Measurements from ENCODE around the gene BRAP. TPM values are rescaled to one million over a fixed set of nuclear protein-coding genes. Genes with fewer than 3 reads are reported as not detected.

The BRAP gene
- total RNA-seq, 1 donor from 2014 or later: 12.0 TPM

- Histone ChIP-seq H3K27me3 (ENCODE audit: control insufficient read depth in 3 of 3, insufficient read depth in 3 of 3, low read length in 3 of 3) (no peaks in the 10 kb centered on the region), H3K9ac (ENCODE audit: low read depth in 1 of 3, low read length in 3 of 3) (no peak overlapping the region), H3K27ac (ENCODE audit: low read depth, low read length) (no peak overlapping the region), H3K4me3 (ENCODE audit: low read length in 3 of 3) (no peak overlapping the region), H3K9me3 (ENCODE audit: control insufficient read depth in 3 of 3, low read length in 3 of 3) (no peaks in the 10 kb centered on the region), H3K36me3 (ENCODE audit: control insufficient read depth in 3 of 3, insufficient read depth in 3 of 3, low read length in 3 of 3) (peaks cover 36 to 55% (median 47%) of the 10 kb centered on the region in 3 donors), H3K4me1 (ENCODE audit: control insufficient read depth in 3 of 3, insufficient read depth in 3 of 3, low read length in 3 of 3) (no peaks in the 10 kb centered on the region)
Measured at GRCh38 chr12:111706145-111706544, 20.4 kb upstream of the BRAP start.

- H3K9me3 ChIP-seq (ENCODE audit: control insufficient read depth in 3 of 3, low read length in 3 of 3): no peaks in the 10 kb centered on the region
- H3K36me3 ChIP-seq (ENCODE audit: control insufficient read depth in 3 of 3, insufficient read depth in 3 of 3, low read length in 3 of 3): peaks cover 35 to 55% (median 49%) of the 10 kb centered on the region in 3 donors
- H3K4me3 ChIP-seq (ENCODE audit: low read length in 3 of 3): no peak overlapping the region
Measured at GRCh38 chr12:111705672-111706071, 19.9 kb upstream of the BRAP start.

GRCh38 chr12:111699962-111700361, 14.2 kb upstream of the BRAP start:
- H3K4me1 ChIP-seq (ENCODE audit: control insufficient read depth in 3 of 3, insufficient read depth in 3 of 3, low read length in 3 of 3): no peaks in the 10 kb centered on the region
- H3K9me3 ChIP-seq (ENCODE audit: control insufficient read depth in 3 of 3, low read length in 3 of 3): no peaks in the 10 kb centered on the region
- peaks cover 19 to 45% (median 45%) of the 10 kb centered on the region in 3 donors for H3K36me3 ChIP-seq (ENCODE audit: control insufficient read depth in 3 of 3, insufficient read depth in 3 of 3, low read length in 3 of 3)
- H3K27me3 ChIP-seq (ENCODE audit: control insufficient read depth in 3 of 3, insufficient read depth in 3 of 3, low read length in 3 of 3): no peaks in the 10 kb centered on the region
- H3K9ac ChIP-seq (ENCODE audit: low read depth in 1 of 3, low read length in 3 of 3): no peak overlapping the region
- no peak overlapping the region for H3K27ac ChIP-seq (ENCODE audit: low read depth, low read length)
- no peak overlapping the region for H3K4me3 ChIP-seq (ENCODE audit: low read length in 3 of 3)

More at GRCh38 chr12:111705672-111706071, 19.9 kb upstream of the BRAP start:
- H3K9ac ChIP-seq (ENCODE audit: low read depth in 1 of 3, low read length in 3 of 3): no peak overlapping the region
- H3K27me3 ChIP-seq (ENCODE audit: control insufficient read depth in 3 of 3, insufficient read depth in 3 of 3, low read length in 3 of 3): no peaks in the 10 kb centered on the region
- H3K27ac ChIP-seq (ENCODE audit: low read depth, low read length): no peak overlapping the region
- H3K4me1 ChIP-seq (ENCODE audit: control insufficient read depth in 3 of 3, insufficient read depth in 3 of 3, low read length in 3 of 3): no peaks in the 10 kb centered on the region

GRCh38 chr12:111693818-111694217, 8.1 kb upstream of the BRAP start:
- Histone ChIP-seq H3K9me3 (ENCODE audit: control insufficient read depth in 3 of 3, low read length in 3 of 3) (no peaks in the 10 kb centered on the region), H3K27me3 (ENCODE audit: control insufficient read depth in 3 of 3, insufficient read depth in 3 of 3, low read length in 3 of 3) (no peaks in the 10 kb centered on the region), H3K36me3 (ENCODE audit: control insufficient read depth in 3 of 3, insufficient read depth in 3 of 3, low read length in 3 of 3) (peaks cover 25 to 39% (median 33%) of the 10 kb centered on the region in 3 donors), H3K27ac (ENCODE audit: low read depth, low read length) (no peak overlapping the region), H3K4me1 (ENCODE audit: control insufficient read depth in 3 of 3, insufficient read depth in 3 of 3, low read length in 3 of 3) (peaks cover 0 to 4% (median 0%) of the 10 kb centered on the region in 3 donors), H3K9ac (ENCODE audit: low read depth in 1 of 3, low read length in 3 of 3) (no peak overlapping the region), H3K4me3 (ENCODE audit: low read length in 3 of 3) (no peak overlapping the region)

GRCh38 chr12:111692575-111693210, 6.9 kb upstream of the BRAP start:
- Histone ChIP-seq H3K27ac (ENCODE audit: low read depth, low read length) (no peak overlapping the region), H3K27me3 (ENCODE audit: control insufficient read depth in 3 of 3, insufficient read depth in 3 of 3, low read length in 3 of 3) (no peaks in the 10 kb centered on the region), H3K4me1 (ENCODE audit: control insufficient read depth in 3 of 3, insufficient read depth in 3 of 3, low read length in 3 of 3) (peaks cover 0 to 4% (median 0%) of the 10 kb centered on the region in 3 donors), H3K36me3 (ENCODE audit: control insufficient read depth in 3 of 3, insufficient read depth in 3 of 3, low read length in 3 of 3) (peaks cover 25 to 34% (median 30%) of the 10 kb centered on the region in 3 donors), H3K9ac (ENCODE audit: low read depth in 1 of 3, low read length in 3 of 3) (no peak overlapping the region), H3K4me3 (ENCODE audit: low read length in 3 of 3) (no peak overlapping the region), H3K9me3 (ENCODE audit: control insufficient read depth in 3 of 3, low read length in 3 of 3) (no peaks in the 10 kb centered on the region)

- Histone ChIP-seq H3K27ac (ENCODE audit: low read depth, low read length) (no peak overlapping the region), H3K4me1 (ENCODE audit: control insufficient read depth in 3 of 3, insufficient read depth in 3 of 3, low read length in 3 of 3) (peaks cover 9 to 14% (median 11%) of the 10 kb centered on the region in 3 donors), H3K27me3 (ENCODE audit: control insufficient read depth in 3 of 3, insufficient read depth in 3 of 3, low read length in 3 of 3) (no peaks in the 10 kb centered on the region), H3K4me3 (ENCODE audit: low read length in 3 of 3) (no peak overlapping the region), H3K9ac (ENCODE audit: low read depth in 1 of 3, low read length in 3 of 3) (no peak overlapping the region), H3K36me3 (ENCODE audit: control insufficient read depth in 3 of 3, insufficient read depth in 3 of 3, low read length in 3 of 3) (peaks cover 25 to 30% (median 28%) of the 10 kb centered on the region in 3 donors), H3K9me3 (ENCODE audit: control insufficient read depth in 3 of 3, low read length in 3 of 3) (no peaks in the 10 kb centered on the region)
Measured at GRCh38 chr12:111691262-111691661, 5.5 kb upstream of the BRAP start.

GRCh38 chr12:111687952-111688351, 2.2 kb upstream of the BRAP start:
- Histone ChIP-seq H3K36me3 (ENCODE audit: control insufficient read depth in 3 of 3, insufficient read depth in 3 of 3, low read length in 3 of 3) (peaks cover 4 to 6% (median 5%) of the 10 kb centered on the region in 3 donors), H3K27me3 (ENCODE audit: control insufficient read depth in 3 of 3, insufficient read depth in 3 of 3, low read length in 3 of 3) (no peaks in the 10 kb centered on the region), H3K9ac (ENCODE audit: low read depth in 1 of 3, low read length in 3 of 3) (no peak overlapping the region), H3K4me1 (ENCODE audit: control insufficient read depth in 3 of 3, insufficient read depth in 3 of 3, low read length in 3 of 3) (peaks cover 24 to 31% (median 24%) of the 10 kb centered on the region in 3 donors), H3K9me3 (ENCODE audit: control insufficient read depth in 3 of 3, low read length in 3 of 3) (no peaks in the 10 kb centered on the region), H3K4me3 (ENCODE audit: low read length in 3 of 3) (no peak overlapping the region), H3K27ac (ENCODE audit: low read depth, low read length) (no peak overlapping the region)

GRCh38 chr12:111687255-111687654, 1.5 kb upstream of the BRAP start:
- peak overlapping the region; percentile 100 for H3K4me3 ChIP-seq (ENCODE audit: low read length in 3 of 3)
- H3K36me3 ChIP-seq (ENCODE audit: control insufficient read depth in 3 of 3, insufficient read depth in 3 of 3, low read length in 3 of 3): peaks cover 4 to 6% (median 6%) of the 10 kb centered on the region in 3 donors
- no peaks in the 10 kb centered on the region for H3K27me3 ChIP-seq (ENCODE audit: control insufficient read depth in 3 of 3, insufficient read depth in 3 of 3, low read length in 3 of 3)
- peaks cover 24 to 31% (median 24%) of the 10 kb centered on the region in 3 donors for H3K4me1 ChIP-seq (ENCODE audit: control insufficient read depth in 3 of 3, insufficient read depth in 3 of 3, low read length in 3 of 3)
- H3K27ac ChIP-seq (ENCODE audit: low read depth, low read length): no peak overlapping the region
- H3K9ac ChIP-seq (ENCODE audit: low read depth in 1 of 3, low read length in 3 of 3): no peak overlapping the region
- no peaks in the 10 kb centered on the region for H3K9me3 ChIP-seq (ENCODE audit: control insufficient read depth in 3 of 3, low read length in 3 of 3)

- Histone ChIP-seq H3K4me1 (ENCODE audit: control insufficient read depth in 3 of 3, insufficient read depth in 3 of 3, low read length in 3 of 3) (peaks cover 24 to 31% (median 24%) of the 10 kb centered on the region in 3 donors), H3K4me3 (ENCODE audit: low read length in 3 of 3) (peak overlapping the region; percentile 100), H3K9ac (ENCODE audit: low read depth in 1 of 3, low read length in 3 of 3) (peak overlapping the region; percentile 99), H3K27ac (ENCODE audit: low read depth, low read length) (peak overlapping the region; percentile 87), H3K27me3 (ENCODE audit: control insufficient read depth in 3 of 3, insufficient read depth in 3 of 3, low read length in 3 of 3) (no peaks in the 10 kb centered on the region), H3K9me3 (ENCODE audit: control insufficient read depth in 3 of 3, low read length in 3 of 3) (no peaks in the 10 kb centered on the region), H3K36me3 (ENCODE audit: control insufficient read depth in 3 of 3, insufficient read depth in 3 of 3, low read length in 3 of 3) (peaks cover 7 to 12% (median 11%) of the 10 kb centered on the region in 3 donors)
Measured at GRCh38 chr12:111686574-111687105, 884 bp upstream of the BRAP start.

- peak overlapping the region; percentile 100 for H3K4me3 ChIP-seq (ENCODE audit: low read length in 3 of 3)
- H3K27ac ChIP-seq (ENCODE audit: low read depth, low read length): peak overlapping the region; percentile 87
- H3K9ac ChIP-seq (ENCODE audit: low read depth in 1 of 3, low read length in 3 of 3): peak overlapping the region; percentile 99
- no peaks in the 10 kb centered on the region for H3K9me3 ChIP-seq (ENCODE audit: control insufficient read depth in 3 of 3, low read length in 3 of 3)
- peaks cover 24 to 31% (median 24%) of the 10 kb centered on the region in 3 donors for H3K4me1 ChIP-seq (ENCODE audit: control insufficient read depth in 3 of 3, insufficient read depth in 3 of 3, low read length in 3 of 3)
- no peaks in the 10 kb centered on the region for H3K27me3 ChIP-seq (ENCODE audit: control insufficient read depth in 3 of 3, insufficient read depth in 3 of 3, low read length in 3 of 3)
- peaks cover 11 to 23% (median 18%) of the 10 kb centered on the region in 3 donors for H3K36me3 ChIP-seq (ENCODE audit: control insufficient read depth in 3 of 3, insufficient read depth in 3 of 3, low read length in 3 of 3)
Measured at GRCh38 chr12:111685322-111685810, 390 bp downstream of the BRAP start.

Measured in skeletal muscle tissue (tissue), 4 donors.